Measurements from ENCODE around the gene HOOK1. TPM values are rescaled to one million over a fixed set of nuclear protein-coding genes. Genes with fewer than 3 reads are reported as not detected.
"Not testable (repeated sequence)": the region's sequence is repeated elsewhere in the genome, so short reads cannot be mapped to it uniquely, and the experiment has no call there.

The HOOK1 gene
- polyA plus RNA-seq, 1 experiment, result not detected

GRCh38 chr1:59908682-59909081, 93.9 kb downstream of the HOOK1 start:
- ChIA-PET POLR2A (no interaction called here), CTCF (no interaction called here)
- Histone ChIP-seq H3K27me3 (ENCODE audit: control insufficient read depth, insufficient read depth, low read length) (no peaks in the 10 kb centered on the region), H3K4me3 (ENCODE audit: low read depth, low read length) (no peak overlapping the region), H3K27ac (ENCODE audit: low read depth, low read length) (no peak overlapping the region), H3K9me3 (ENCODE audit: control insufficient read depth, insufficient read depth, low read length) (no peaks in the 10 kb centered on the region)
- DNase-seq (ENCODE audit: low read depth, low spot score), result no peak
- TF ChIP-seq, protein P1, sequence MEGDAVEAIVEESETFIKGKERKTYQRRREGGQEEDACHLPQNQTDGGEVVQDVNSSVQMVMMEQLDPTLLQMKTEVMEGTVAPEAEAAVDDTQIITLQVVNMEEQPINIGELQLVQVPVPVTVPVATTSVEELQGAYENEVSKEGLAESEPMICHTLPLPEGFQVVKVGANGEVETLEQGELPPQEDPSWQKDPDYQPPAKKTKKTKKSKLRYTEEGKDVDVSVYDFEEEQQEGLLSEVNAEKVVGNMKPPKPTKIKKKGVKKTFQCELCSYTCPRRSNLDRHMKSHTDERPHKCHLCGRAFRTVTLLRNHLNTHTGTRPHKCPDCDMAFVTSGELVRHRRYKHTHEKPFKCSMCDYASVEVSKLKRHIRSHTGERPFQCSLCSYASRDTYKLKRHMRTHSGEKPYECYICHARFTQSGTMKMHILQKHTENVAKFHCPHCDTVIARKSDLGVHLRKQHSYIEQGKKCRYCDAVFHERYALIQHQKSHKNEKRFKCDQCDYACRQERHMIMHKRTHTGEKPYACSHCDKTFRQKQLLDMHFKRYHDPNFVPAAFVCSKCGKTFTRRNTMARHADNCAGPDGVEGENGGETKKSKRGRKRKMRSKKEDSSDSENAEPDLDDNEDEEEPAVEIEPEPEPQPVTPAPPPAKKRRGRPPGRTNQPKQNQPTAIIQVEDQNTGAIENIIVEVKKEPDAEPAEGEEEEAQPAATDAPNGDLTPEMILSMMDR (IDR thresholded peaks at IDR 0.05; ENCODE audit: low read depth, low read length), result no peak

DNA sequence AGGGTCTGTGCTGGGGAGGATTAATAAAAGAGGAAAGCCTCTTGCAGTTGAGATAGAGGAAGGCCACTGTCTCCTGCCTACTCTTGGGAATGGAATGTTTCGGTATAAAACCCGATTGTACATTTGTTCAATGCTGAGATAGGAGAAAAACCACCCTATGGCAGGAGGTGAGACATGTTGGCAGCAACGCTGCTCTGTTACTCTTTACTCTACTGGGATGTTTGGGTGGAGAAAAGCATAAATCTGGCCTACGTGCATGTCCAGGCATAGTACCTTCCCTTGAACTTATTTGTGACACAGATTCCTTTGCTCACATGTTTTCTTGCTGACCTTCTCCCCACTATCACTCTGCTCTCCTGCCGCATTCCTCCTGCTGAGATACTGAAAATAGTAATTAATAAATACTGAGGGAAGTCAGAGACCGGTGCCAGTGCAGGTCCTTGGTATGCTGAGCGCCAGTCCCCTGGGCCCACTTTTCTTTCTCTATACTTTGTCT, 100.1 kb downstream of the HOOK1 start:
- DNase-seq (ENCODE audit: low read depth, low spot score); CTCF ChIA-PET: not testable (repeated sequence)

DNA sequence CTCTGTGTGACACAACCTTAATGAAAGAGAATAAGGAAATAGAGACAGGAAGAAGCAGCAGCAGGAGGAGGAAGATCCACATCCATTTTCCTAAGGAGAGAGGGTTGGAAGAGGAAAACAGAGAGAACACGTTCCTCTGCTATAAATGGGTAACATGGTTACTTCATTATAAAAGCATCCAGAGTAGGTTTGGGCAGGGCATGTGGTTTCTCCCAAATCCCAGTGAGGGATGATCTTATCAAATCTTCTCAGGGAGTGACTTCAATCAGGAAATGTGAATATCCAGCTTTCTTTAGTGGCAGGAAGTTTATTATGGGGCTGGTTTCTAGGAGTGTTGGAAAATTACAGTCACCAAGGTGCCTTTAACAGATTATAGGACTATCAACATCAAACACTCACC, 100.8 kb downstream of the HOOK1 start:
- ChIA-PET POLR2A (no interaction called here), CTCF (no interaction called here)
- H3K27ac ChIP-seq (ENCODE audit: low read depth, low read length), result no peak overlapping the region
- H3K27me3 ChIP-seq (ENCODE audit: control insufficient read depth, insufficient read depth, low read length), result no peaks in the 10 kb centered on the region
- TF ChIP-seq, protein P1 (IDR thresholded peaks at IDR 0.05; ENCODE audit: low read depth, low read length), result no peak
- no peak overlapping the region for H3K4me3 ChIP-seq (ENCODE audit: low read depth, low read length)
- no peaks in the 10 kb centered on the region for H3K9me3 ChIP-seq (ENCODE audit: control insufficient read depth, insufficient read depth, low read length)
- no peak for DNase-seq (ENCODE audit: low read depth, low spot score)

More for the DNA sequence above, 100.1 kb downstream of the HOOK1 start:
- POLR2A ChIA-PET; H3K27ac ChIP-seq (ENCODE audit: low read depth, low read length); H3K9me3 ChIP-seq (ENCODE audit: control insufficient read depth, insufficient read depth, low read length); H3K27me3 ChIP-seq (ENCODE audit: control insufficient read depth, insufficient read depth, low read length); H3K4me3 ChIP-seq (ENCODE audit: low read depth, low read length): not testable (repeated sequence)

- ChIA-PET CTCF (no interaction called here), POLR2A (no interaction called here)
- Histone ChIP-seq H3K4me3 (ENCODE audit: low read depth, low read length) (no peak overlapping the region), H3K27me3 (ENCODE audit: control insufficient read depth, insufficient read depth, low read length) (no peaks in the 10 kb centered on the region), H3K9me3 (ENCODE audit: control insufficient read depth, insufficient read depth, low read length) (no peaks in the 10 kb centered on the region), H3K27ac (ENCODE audit: low read depth, low read length) (no peak overlapping the region)
- no peak for DNase-seq (ENCODE audit: low read depth, low spot score)
- TF ChIP-seq, protein P1 (IDR thresholded peaks at IDR 0.05; ENCODE audit: low read depth, low read length), result no peak
These were observed 102.5 kb downstream of the HOOK1 start for GRCh38 chr1:59917026-59917784.

- Histone ChIP-seq H3K27ac (ENCODE audit: low read depth, low read length) (no peak overlapping the region), H3K9me3 (ENCODE audit: control insufficient read depth, insufficient read depth, low read length) (no peaks in the 10 kb centered on the region), H3K27me3 (ENCODE audit: control insufficient read depth, insufficient read depth, low read length) (no peaks in the 10 kb centered on the region), H3K4me3 (ENCODE audit: low read depth, low read length) (no peak overlapping the region)
- ChIA-PET POLR2A (no interaction called here), CTCF (interaction anchor here (0.6 kb wide), 1 partner anchor 52 kb away, joined by 3 read pairs; no protein-coding TSS in a partner anchor)
- no peak for DNase-seq (ENCODE audit: low read depth, low spot score)
- TF ChIP-seq, protein P1 (IDR thresholded peaks at IDR 0.05; ENCODE audit: low read depth, low read length), result no peak
These were observed 103.0 kb downstream of the HOOK1 start for GRCh38 chr1:59917785-59918180.
